H1 (cell line): ENCODE results near the gene TNP2. TPM values are rescaled to one million over a fixed set of nuclear protein-coding genes. Genes with fewer than 3 reads are reported as not detected.

Experiments
- CTCF ChIA-PET: fragments of 300-600 bp; sonication (Branson Sonifier 250); formaldehyde crosslinking; loops from one replicate; lab custom pipeline; 2021; ENCODE audit not compliant: partially characterized antibody; lab: Charles Lee
- POLR2A ChIA-PET: fragments of 300-600 bp; sonication (Branson Sonifier 250); formaldehyde crosslinking; loops from one replicate; lab custom pipeline; 2021; ENCODE audit warnings: inconsistent platforms; ENCODE audit not compliant: partially characterized antibody; lab: Charles Lee
- DNase-seq, 2 experiments: peaks; one replicate each; pipeline versions ENCODE4 v3.0.0 to v3.0.0-alpha.2; 2010 to 2022; ENCODE audit warnings: low spot score in 2 of 2, low read depth in 1 of 2, mixed read lengths in 1 of 2
- FAIRE-seq: peaks from 2 replicates; lab custom pipeline; 2011; peaks lifted over from hg19 to GRCh38; lab: Jason Lieb, UNC
- H2AFZ ChIP-seq: 2 replicates; pipeline ENCODE4 v1.8.1; 2012; ENCODE audit warnings: low read length, inconsistent platforms
- H2AK5ac ChIP-seq: 2 replicates; pipeline ENCODE4 v1.6.1; 2013; ENCODE audit warnings: low read depth, low read length
- H2BK120ac ChIP-seq: replicated peaks from 2 replicates; pipeline ENCODE3; 2013; ENCODE audit warnings: low read depth, low read length, inconsistent platforms
- H2BK12ac ChIP-seq: 2 replicates; pipeline ENCODE4 v1.6.1; 2013; ENCODE audit warnings: low read depth, low read length
- H2BK15ac ChIP-seq: 2 replicates; pipeline ENCODE4 v1.6.1; 2013; ENCODE audit warnings: low read length
- H2BK20ac ChIP-seq: 2 replicates; pipeline ENCODE4 v1.6.1; 2013; ENCODE audit warnings: low read length
- H2BK5ac ChIP-seq: 2 replicates; pipeline ENCODE4 v1.6.1; 2013; ENCODE audit warnings: low read depth, low read length
- H3K14ac ChIP-seq: 2 replicates; pipeline ENCODE4 v1.6.1; 2013; ENCODE audit warnings: inconsistent platforms; ENCODE audit not compliant: insufficient read length
- H3K18ac ChIP-seq: 2 replicates; pipeline ENCODE4 v1.6.1; 2013; ENCODE audit warnings: low read length; ENCODE audit errors: extremely low read depth
- H3K23ac ChIP-seq: 2 replicates; pipeline ENCODE4 v1.6.1; 2013; ENCODE audit warnings: inconsistent platforms; ENCODE audit not compliant: insufficient read length
- H3K23me2 ChIP-seq: 2 replicates; pipeline ENCODE4 v1.6.1; 2013; ENCODE audit warnings: low read depth, low read length
- H3K27ac ChIP-seq: 2 replicates; pipeline ENCODE4 v1.6.1; 2011; ENCODE audit warnings: low read depth, low read length, inconsistent platforms
- H3K27me3 ChIP-seq, 4 experiments: replicated peaks in 1 of 4; 1 replicate in 1 of 4; 2 replicates in 3 of 4; pipeline versions ENCODE4 v1.6.1 to v1.8.1; 2011 to 2013; ENCODE audit warnings: low read length in 3 of 4, mild to moderate bottlenecking in 3 of 4, inconsistent platforms in 2 of 4, mixed read lengths in 2 of 4, moderate library complexity in 1 of 4; ENCODE audit not compliant: control insufficient read depth in 3 of 4, insufficient read depth in 3 of 4; ENCODE audit errors: extremely low read depth in 1 of 4
- H3K36me3 ChIP-seq, 4 experiments: 2 replicates each; pipeline versions ENCODE4 v1.6.1 to v1.8.1; 2011 to 2013; ENCODE audit warnings: mild to moderate bottlenecking in 4 of 4, low read length in 3 of 4, moderate library complexity in 2 of 4, control low read depth in 1 of 4, inconsistent platforms in 1 of 4; ENCODE audit not compliant: insufficient read depth in 4 of 4, control insufficient read depth in 2 of 4
- H3K4ac ChIP-seq: replicated peaks from 2 replicates; pipeline ENCODE3; 2013; ENCODE audit warnings: low read length, low read depth, mixed read lengths, inconsistent platforms; ENCODE audit not compliant: insufficient read length
- H3K4me1 ChIP-seq, 4 experiments: replicated peaks in 1 of 4; 1 replicate in 1 of 4; 2 replicates in 3 of 4; pipeline versions ENCODE4 v1.6.1 to v1.8.1; 2011 to 2013; ENCODE audit warnings: low read length in 3 of 4, inconsistent platforms in 2 of 4, mixed read lengths in 1 of 4; ENCODE audit not compliant: insufficient read depth in 4 of 4, control insufficient read depth in 3 of 4
- H3K4me2 ChIP-seq, 2 experiments: 2 replicates each; pipeline versions ENCODE4 v1.6.1 to v1.8.1; 2011 to 2013; ENCODE audit warnings: low read depth in 2 of 2, low read length in 2 of 2, control low read depth in 1 of 2, inconsistent platforms in 1 of 2, mild to moderate bottlenecking in 1 of 2; ENCODE audit not compliant: insufficient read depth in 1 of 2
- H3K4me3 ChIP-seq, 4 experiments: fragments of 200-600, 300-600 bp in 1 of 4; sonication (generic), shearing (Covaris generic), sonication (Bioruptor Twin) in 1 of 4; 2 replicates each; pipeline versions ENCODE4 v1.5.1 to v1.8.1; 2011 to 2016; ENCODE audit warnings: low read length in 4 of 4, low read depth in 3 of 4, control low read depth in 2 of 4, inconsistent platforms in 2 of 4, mild to moderate bottlenecking in 2 of 4, mixed read lengths in 1 of 4, moderate library complexity in 1 of 4; ENCODE audit not compliant: insufficient read depth in 2 of 4; ENCODE audit errors: extremely low read depth in 1 of 4
- H3K56ac ChIP-seq: replicated peaks from 2 replicates; pipeline ENCODE3; 2013; ENCODE audit warnings: low read depth, mild to moderate bottlenecking, mixed read lengths, low read length, inconsistent platforms; ENCODE audit not compliant: insufficient read length
- H3K79me1 ChIP-seq: 2 replicates; pipeline ENCODE4 v1.6.1; 2013; ENCODE audit warnings: low read depth, low read length, control low read depth
- H3K79me2 ChIP-seq, 2 experiments: 2 replicates each; pipeline versions ENCODE4 v1.6.1 to v1.8.1; 2012 to 2013; ENCODE audit warnings: low read length in 2 of 2, mild to moderate bottlenecking in 2 of 2, inconsistent platforms in 1 of 2; ENCODE audit not compliant: insufficient read depth in 2 of 2, control insufficient read depth in 1 of 2
- H3K9ac ChIP-seq, 4 experiments: replicated peaks in 1 of 4; 1 replicate in 1 of 4; 2 replicates in 3 of 4; pipeline versions ENCODE4 v1.6.1 to v1.8.1; 2011 to 2013; ENCODE audit warnings: low read depth in 3 of 4, low read length in 3 of 4, control low read depth in 2 of 4, mild to moderate bottlenecking in 2 of 4, moderate library complexity in 2 of 4, inconsistent platforms in 1 of 4; ENCODE audit errors: extremely low read depth in 1 of 4
- H3K9me3 ChIP-seq, 2 experiments: 2 replicates each; pipeline versions ENCODE4 v1.6.1 to v1.8.1; 2012 to 2013; ENCODE audit warnings: mild to moderate bottlenecking in 2 of 2, moderate library complexity in 2 of 2, control low read depth in 1 of 2, inconsistent platforms in 1 of 2, low read depth in 1 of 2, low read length in 1 of 2, mixed read lengths in 1 of 2; ENCODE audit not compliant: insufficient read depth in 2 of 2
- H4K20me1 ChIP-seq, 2 experiments: replicated peaks in 1 of 2; 2 replicates each; pipeline versions ENCODE3 to v1.8.1; 2011 to 2013; ENCODE audit warnings: inconsistent platforms in 2 of 2, low read length in 2 of 2, mild to moderate bottlenecking in 1 of 2; ENCODE audit not compliant: insufficient read depth in 2 of 2, control insufficient read depth in 1 of 2
- H4K5ac ChIP-seq: 2 replicates; pipeline ENCODE4 v1.6.1; 2013; ENCODE audit warnings: low read length, low read depth, mixed read lengths, inconsistent platforms; ENCODE audit not compliant: insufficient read length
- H4K8ac ChIP-seq: 2 replicates; pipeline ENCODE4 v1.8.0; 2013; ENCODE audit warnings: mild to moderate bottlenecking, moderate library complexity, low read length, inconsistent platforms; ENCODE audit not compliant: insufficient read depth; ENCODE audit errors: extremely low read depth
- H4K91ac ChIP-seq: replicated peaks from 2 replicates; pipeline ENCODE3; 2013; ENCODE audit warnings: low read length, mixed read lengths, inconsistent platforms; ENCODE audit not compliant: insufficient read length
- ATF2 ChIP-seq: IDR thresholded peaks from 2 replicates; pipeline ENCODE4 v1.6.1; 2012; ENCODE audit warnings: low read length, inconsistent platforms
- CBX8 ChIP-seq: fragments of 300-800, 300-1000 bp; sonication (generic); IDR thresholded peaks from 2 replicates; pipeline ENCODE4 v1.7.1; 2016; ENCODE audit warnings: low read depth, low read length, borderline replicate concordance
- CEBPB ChIP-seq: IDR thresholded peaks from 2 replicates; pipeline ENCODE4 v1.6.1; 2012; ENCODE audit warnings: low read depth, low read length
- GTF2F1 ChIP-seq: IDR thresholded peaks from 2 replicates; pipeline ENCODE4 v1.6.1; 2012; ENCODE audit warnings: low read depth, low read length, improper control_type of control experiment, borderline replicate concordance
- RBBP5 ChIP-seq: IDR thresholded peaks from 2 replicates; pipeline ENCODE4 v1.7.1; 2012; ENCODE audit warnings: low read depth, mild to moderate bottlenecking, inconsistent platforms, low read length, moderate library complexity, borderline replicate concordance
- SRF ChIP-seq: IDR thresholded peaks from 2 replicates; pipeline ENCODE4 v1.6.1; 2011; ENCODE audit warnings: mild to moderate bottlenecking, low read depth, low read length, moderate library complexity
- YY1 ChIP-seq: IDR thresholded peaks from 2 replicates; pipeline ENCODE4 v1.6.1; 2011; ENCODE audit warnings: low read depth, mild to moderate bottlenecking, low read length
- ZNF274 ChIP-seq: IDR thresholded peaks from 2 replicates; pipeline ENCODE4 v1.7.0; 2012; ENCODE audit warnings: low read length, borderline replicate concordance; ENCODE audit errors: extremely low read depth
- WGBS, 2 experiments: shearing (Covaris generic) in 1 of 2; methylation state at CpG; one replicate each; pipeline versions ENCODE4 v1.1.6 to v1.1.7; 2013 to 2015; ENCODE audit warnings: low lambda C conversion rate in 2 of 2, mixed read lengths in 2 of 2, inconsistent platforms in 1 of 2, low coverage in 1 of 2, missing lambda C conversion rate in 1 of 2; ENCODE audit not compliant: insufficient replicate concordance in 2 of 2, insufficient coverage in 1 of 2, insufficient read length in 1 of 2; ENCODE audit errors: extremely low coverage in 1 of 2, missing lambda C conversion rate in 1 of 2; 5-methylcytosine and 5-hydroxymethylcytosine counted together
- long read RNA-seq, 2 experiments: library from RNA in 1 of 2; library from capped mRNA in 1 of 2; stranded (forward); transcript quantifications; one replicate each; pipeline ENCODE4 v2.0.0, GENCODE V29; 2021; ENCODE audit warnings: inconsistent platforms in 1 of 2
- polyA minus RNA-seq, 3 experiments: library from RNA; depleted of rRNA, polyadenylated mRNA; stranded (reverse); fragments of >200 nt; gene quantifications; 1 replicate in 2 of 3; 2 replicates in 1 of 3; pipeline ENCODE4 v1.2.3, GENCODE V29; 2011
- polyA plus RNA-seq, 7 experiments: library from polyadenylated mRNA; depleted of rRNA in 3 of 7; stranded (reverse) in 5 of 7; unstranded in 2 of 7; fragments of >200 nt in 5 of 7; fragments of 200-250 nt in 2 of 7; gene quantifications; 1 replicate in 5 of 7; 2 replicates in 1 of 7; 4 replicates in 1 of 7; pipeline versions ENCODE4 v1.2.1 to v1.2.3, GENCODE V29; 2011 to 2013; ENCODE audit warnings: missing spikeins in 2 of 7, mixed read lengths in 2 of 7
- total RNA-seq: library from RNA; stranded (reverse); fragmentation: NEBNext Ultra II Directional; extraction: Animal tissue kit (Norgen Biotek cat#: 25700); gene quantifications from 2 replicates; pipeline ENCODE4 v1.2.1, GENCODE V29; 2021
- TF ChIP-seq, protein P1 (sequence below): IDR thresholded peaks from 2 replicates; pipeline ENCODE4 v1.6.1; 2011; ENCODE audit warnings: low read depth, mild to moderate bottlenecking, low read length; ENCODE audit not compliant: insufficient read depth

Gene TNP2
- not detected in 2 replicates for total RNA-seq
- polyA plus RNA-seq (2011; rRNA removed) = not detected in 2 replicates
- not detected for polyA plus RNA-seq (2011; cell fraction: cytosol; rRNA removed)
- polyA plus RNA-seq (2011; cell fraction: nucleus; rRNA removed) = not detected
- polyA plus RNA-seq (2012, experiment 1 of 2) = not detected in 4 replicates
- not detected for polyA plus RNA-seq (2012, experiment 2 of 2)
- not detected for polyA plus RNA-seq (2013, experiment 1 of 2)
- polyA plus RNA-seq (2013, experiment 2 of 2) = not detected
- polyA minus RNA-seq (2011; rRNA and poly(A)+ RNA removed) = not detected in 2 replicates
- polyA minus RNA-seq (2011; cell fraction: cytosol; rRNA and poly(A)+ RNA removed) = not detected
- not detected for polyA minus RNA-seq (2011; cell fraction: nucleus; rRNA and poly(A)+ RNA removed)
- long read RNA-seq, experiment 1 = 0 reads
- long read RNA-seq, experiment 2 = 0 reads

GRCh38 chr16:11268921-11269375, at the start of gene TNP2:
TSS of gene TNP2 (minus strand) at chr16:11269325. CDS start at chr16:11269262, 63 bp downstream.
- Histone ChIP-seq H3K23ac (no peak within 1 kb of the TSS), H3K27ac (no peak within 1 kb of the TSS), H2BK5ac (no peak within 1 kb of the TSS), H3K9ac (no peak within 1 kb of the TSS), H3K4ac (no peak within 1 kb of the TSS), H2BK120ac (no peak within 1 kb of the TSS), H3K79me1 (no peaks in the 10 kb centered on the region), H3K4me2 (no peak within 1 kb of the TSS), H3K4me1 (peaks cover 0 to 3% (median 0%) of the 10 kb centered on the region in 4 experiments; a peak in 2 of 7 replicates), H2AK5ac (no peak within 1 kb of the TSS), H2BK15ac (0 out of 2 replicates have a peak within 1 kb of the TSS, but pooled peaks have one; percentile 63), H3K23me2 (no peaks in the 10 kb centered on the region; the same call in 1 of the 2 replicates), H2AFZ (no peak within 1 kb of the TSS), H4K8ac (no peak within 1 kb of the TSS; the same call in 1 of the 2 replicates), H4K91ac (no peak within 1 kb of the TSS), H2BK20ac (0 out of 2 replicates have a peak within 1 kb of the TSS, but pooled peaks have one; percentile 29), H3K56ac (no peak within 1 kb of the TSS), H3K27me3 (no peaks in the 10 kb centered on the region), H4K20me1 (no peaks in the 10 kb centered on the region), H3K9me3 (no peaks in the 10 kb centered on the region), H3K79me2 (no peaks in the 10 kb centered on the region), H3K14ac (no peak within 1 kb of the TSS), H3K4me3 (no peak within 1 kb of the TSS), H2BK12ac (no peak within 1 kb of the TSS), H3K18ac (no peak within 1 kb of the TSS; the same call in 1 of the 2 replicates), H4K5ac (no peak within 1 kb of the TSS), H3K36me3 (no peaks in the 10 kb centered on the region)
- ChIA-PET CTCF (interaction anchor here (0.6 to 8.1 kb wide), 9 partner anchors 7 to 391 kb away, joined by 3 to 79 read pairs (median 5); partner anchors contain the start of genes PRM2 and SOCS1), POLR2A (interaction anchor here (1.4 to 3.5 kb wide), 2 partner anchors 13 to 78 kb away, joined by 3 to 25 read pairs; partner anchors contain the start of gene SOCS1)
- 90% methylated on average over 11 of the region's 11 CpGs; no CpG with 5 or more reads in 1 of the 2 experiments for WGBS, 2 experiments
- DNase-seq = no peak
- no peak for FAIRE-seq
- no peak for TF ChIP-seq CEBPB
- no peak for TF ChIP-seq ZNF274
- TF ChIP-seq CBX8 = no peak
- TF ChIP-seq, protein P1, sequence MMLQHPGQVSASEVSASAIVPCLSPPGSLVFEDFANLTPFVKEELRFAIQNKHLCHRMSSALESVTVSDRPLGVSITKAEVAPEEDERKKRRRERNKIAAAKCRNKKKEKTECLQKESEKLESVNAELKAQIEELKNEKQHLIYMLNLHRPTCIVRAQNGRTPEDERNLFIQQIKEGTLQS = no peak
- no peak for TF ChIP-seq YY1
- TF ChIP-seq RBBP5 = no peak
- no peak for TF ChIP-seq SRF
- TF ChIP-seq GTF2F1 = no peak
- TF ChIP-seq ATF2 = no peak
